AG10803 (cell line): ENCODE results near the gene MEX3B.

Experiments used
- DNase-seq: peaks from one replicate; pipeline ENCODE4 v3.0.0; 2010; ENCODE audit warnings: low read depth
- H3K4me3 ChIP-seq: 2 replicates; pipeline ENCODE4 v1.5.1; 2011; ENCODE audit warnings: mild to moderate bottlenecking, low read length, control low read depth
- CTCF ChIP-seq: conservative IDR thresholded peaks from 2 replicates; pipeline ENCODE4 v1.5.1; 2011; ENCODE audit warnings: mild to moderate bottlenecking, low read length, control low read depth, inconsistent platforms

Gene MEX3B

GRCh38 chr15:82043796-82044372 lies 1.9 kb downstream of the MEX3B start:
- DNase-seq = no peak
- H3K4me3 ChIP-seq = peak overlapping the region; percentile 82
- no peak for TF ChIP-seq CTCF

- peak overlapping the region; percentile 82 for H3K4me3 ChIP-seq
- no peak for TF ChIP-seq CTCF
- no peak for DNase-seq
Measured at GRCh38 chr15:82043130-82043673, 2.6 kb downstream of the MEX3B start.

GRCh38 chr15:82040862-82041261 lies 5.0 kb downstream of the MEX3B start:
- no peak for TF ChIP-seq CTCF
- H3K4me3 ChIP-seq = no peak overlapping the region
- no peak for DNase-seq

GRCh38 chr15:82040390-82040789 lies 5.4 kb downstream of the MEX3B start:
- no peak for TF ChIP-seq CTCF
- DNase-seq = no peak
- H3K4me3 ChIP-seq = no peak overlapping the region

- DNase-seq = no peak
- H3K4me3 ChIP-seq = no peak overlapping the region
- no peak for TF ChIP-seq CTCF
Measured at GRCh38 chr15:82039871-82040270, 5.9 kb downstream of the MEX3B start.

- H3K4me3 ChIP-seq = no peak overlapping the region
- TF ChIP-seq CTCF = no peak
- DNase-seq = no peak
Measured at GRCh38 chr15:82036461-82036860, 9.4 kb downstream of the MEX3B start.

- no peak for DNase-seq
- TF ChIP-seq CTCF = no peak
- no peak overlapping the region for H3K4me3 ChIP-seq
Measured at GRCh38 chr15:82031871-82032270, 13.9 kb downstream of the MEX3B start.
